OCI-LY1 (cell line): ENCODE results near the gene OR4D2.

Experiments used
- H2AFZ ChIP-seq: fragments of 200-600 bp; sonication (generic), shearing (Covaris generic); 2 replicates; pipeline ENCODE4 v1.6.0; 2014; ENCODE audit warnings: antibody characterized with exemption, mild to moderate bottlenecking, low read length
- H3F3A ChIP-seq: fragments of 200-600 bp; sonication (generic), shearing (Covaris generic); 2 replicates; pipeline ENCODE4 v1.6.0; 2014; ENCODE audit warnings: mild to moderate bottlenecking, antibody characterized with exemption, low read length, moderate library complexity; ENCODE audit not compliant: insufficient read depth
- H3K27ac ChIP-seq: fragments of 200-600 bp; sonication (generic); 2 replicates; pipeline ENCODE4 v1.5.1; 2014; ENCODE audit warnings: low read length, mixed run types, mild to moderate bottlenecking, low read depth; ENCODE audit not compliant: poor library complexity, severe bottlenecking
- H3K27me3 ChIP-seq: fragments of 200-600 bp; sonication (generic); 2 replicates; pipeline ENCODE4 v1.6.0; 2014; ENCODE audit warnings: antibody characterized with exemption, mild to moderate bottlenecking, low read length, moderate library complexity; ENCODE audit not compliant: insufficient read depth
- H3K36me3 ChIP-seq: fragments of 200-600 bp; sonication (generic); 2 replicates; pipeline ENCODE4 v1.6.1; 2014; ENCODE audit warnings: mild to moderate bottlenecking, antibody characterized with exemption, low read length, moderate library complexity, mixed read lengths; ENCODE audit not compliant: insufficient read depth
- H3K4me1 ChIP-seq: fragments of 200-600 bp; sonication (generic); 2 replicates; pipeline ENCODE4 v1.5.1; 2014; ENCODE audit warnings: mild to moderate bottlenecking, low read length, moderate library complexity; ENCODE audit not compliant: insufficient read depth, severe bottlenecking
- H3K4me2 ChIP-seq: fragments of 200-600 bp; sonication (generic), shearing (Covaris generic); 2 replicates; pipeline ENCODE4 v1.6.1; 2014; ENCODE audit warnings: low read length
- H3K4me3 ChIP-seq: fragments of 200-600 bp; sonication (generic); 2 replicates; pipeline ENCODE4 v1.5.1; 2014; ENCODE audit warnings: low read length, low read depth, mild to moderate bottlenecking, mixed read lengths; ENCODE audit not compliant: poor library complexity, severe bottlenecking
- H3K79me2 ChIP-seq: fragments of 200-600 bp; shearing (Covaris generic); 2 replicates; pipeline ENCODE4 v1.6.1; 2016; ENCODE audit warnings: mixed run types, low read length, mixed read lengths; ENCODE audit not compliant: insufficient read depth
- H3K9ac ChIP-seq: fragments of 200-600 bp; sonication (generic), shearing (Covaris generic); 2 replicates; pipeline ENCODE4 v1.6.1; 2014; ENCODE audit warnings: mild to moderate bottlenecking, low read length, mixed read lengths
- H3K9me2 ChIP-seq: fragments of 200-600 bp; sonication (generic), shearing (Covaris generic); 2 replicates; pipeline ENCODE4 v1.6.1; 2014; ENCODE audit warnings: low read depth, mild to moderate bottlenecking, low read length, mixed read lengths
- H3K9me3 ChIP-seq: fragments of 200-600 bp; shearing (Covaris generic); 2 replicates; pipeline ENCODE4 v1.6.1; 2014; ENCODE audit warnings: low read length, mixed read lengths
- H4K20me1 ChIP-seq: fragments of 200-600 bp; sonication (generic), shearing (Covaris generic); 2 replicates; pipeline ENCODE4 v1.6.0; 2016; ENCODE audit warnings: mild to moderate bottlenecking, low read length; ENCODE audit not compliant: insufficient read depth
- EZH2 ChIP-seq: fragments of 200-600 bp; sonication (generic), shearing (Covaris generic); IDR thresholded peaks from 2 replicates; pipeline ENCODE4 v1.8.0; 2017; ENCODE audit warnings: borderline replicate concordance, mixed run types, mild to moderate bottlenecking, antibody characterized with exemption, low read length, moderate library complexity, mixed read lengths
- TF ChIP-seq, protein P1 (sequence below): fragments of 200-600 bp; sonication (generic), shearing (Covaris generic); IDR thresholded peaks from 2 replicates; pipeline ENCODE4 v1.5.1; 2017; ENCODE audit warnings: mild to moderate bottlenecking, antibody characterized with exemption, low read length, moderate library complexity, mixed read lengths

Gene OR4D2

DNA sequence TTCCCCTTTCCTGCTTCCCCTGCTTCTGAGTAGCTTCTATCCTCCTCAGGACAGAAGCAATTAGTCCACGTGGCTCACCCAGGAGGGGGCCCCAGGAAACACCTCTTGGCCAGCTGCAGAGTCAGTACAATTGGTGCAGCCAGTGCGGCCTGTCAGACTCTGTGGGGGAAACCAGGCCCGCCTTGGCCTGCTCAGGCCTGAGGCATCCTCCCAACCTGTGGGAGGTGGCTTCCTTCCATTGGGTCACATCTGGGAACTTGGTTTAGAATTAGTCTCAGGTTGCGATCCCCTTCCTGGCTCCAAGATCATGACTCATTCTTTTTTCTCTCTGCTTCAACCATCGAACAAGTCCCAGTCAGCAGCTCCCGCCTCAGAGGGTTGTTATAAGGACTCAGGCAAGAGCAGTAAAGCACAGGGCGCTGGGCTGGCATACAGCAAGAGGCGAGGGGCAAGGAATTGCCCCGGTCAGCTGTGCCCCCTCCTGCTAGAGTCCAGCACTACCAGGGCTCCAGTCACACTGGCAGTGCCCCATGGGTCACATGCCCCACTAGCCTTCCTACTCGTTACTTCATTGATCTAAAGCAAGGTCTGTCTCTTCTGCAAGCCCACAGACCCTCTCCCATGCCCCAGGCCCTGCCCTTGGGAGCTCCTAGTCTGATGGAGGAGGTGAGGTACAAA, 17.7 kb downstream of the OR4D2 start:
- Histone ChIP-seq H3K79me2 (no peaks in the 10 kb centered on the region), H3F3A (no peaks in the 10 kb centered on the region), H3K9ac (no peak overlapping the region), H3K27me3 (peaks cover 2% of the 10 kb centered on the region; the same call in 1 of the 2 replicates), H3K4me3 (no peak overlapping the region), H4K20me1 (no peaks in the 10 kb centered on the region), H2AFZ (no peak overlapping the region), H3K4me1 (no peaks in the 10 kb centered on the region), H3K4me2 (no peak overlapping the region), H3K9me2 (no peaks in the 10 kb centered on the region), H3K36me3 (no peaks in the 10 kb centered on the region), H3K27ac (no peak overlapping the region), H3K9me3 (no peaks in the 10 kb centered on the region)
- TF ChIP-seq, protein P1, sequence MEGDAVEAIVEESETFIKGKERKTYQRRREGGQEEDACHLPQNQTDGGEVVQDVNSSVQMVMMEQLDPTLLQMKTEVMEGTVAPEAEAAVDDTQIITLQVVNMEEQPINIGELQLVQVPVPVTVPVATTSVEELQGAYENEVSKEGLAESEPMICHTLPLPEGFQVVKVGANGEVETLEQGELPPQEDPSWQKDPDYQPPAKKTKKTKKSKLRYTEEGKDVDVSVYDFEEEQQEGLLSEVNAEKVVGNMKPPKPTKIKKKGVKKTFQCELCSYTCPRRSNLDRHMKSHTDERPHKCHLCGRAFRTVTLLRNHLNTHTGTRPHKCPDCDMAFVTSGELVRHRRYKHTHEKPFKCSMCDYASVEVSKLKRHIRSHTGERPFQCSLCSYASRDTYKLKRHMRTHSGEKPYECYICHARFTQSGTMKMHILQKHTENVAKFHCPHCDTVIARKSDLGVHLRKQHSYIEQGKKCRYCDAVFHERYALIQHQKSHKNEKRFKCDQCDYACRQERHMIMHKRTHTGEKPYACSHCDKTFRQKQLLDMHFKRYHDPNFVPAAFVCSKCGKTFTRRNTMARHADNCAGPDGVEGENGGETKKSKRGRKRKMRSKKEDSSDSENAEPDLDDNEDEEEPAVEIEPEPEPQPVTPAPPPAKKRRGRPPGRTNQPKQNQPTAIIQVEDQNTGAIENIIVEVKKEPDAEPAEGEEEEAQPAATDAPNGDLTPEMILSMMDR = no peak

GRCh38 chr17:58184986-58185761, 18.4 kb downstream of the OR4D2 start:
- Histone ChIP-seq H3K4me3 (no peak overlapping the region), H3K9me2 (no peaks in the 10 kb centered on the region), H3K79me2 (no peaks in the 10 kb centered on the region), H3K4me1 (no peaks in the 10 kb centered on the region), H3K36me3 (no peaks in the 10 kb centered on the region), H3F3A (no peaks in the 10 kb centered on the region), H3K9me3 (no peaks in the 10 kb centered on the region), H3K27ac (no peak overlapping the region), H3K9ac (no peak overlapping the region), H4K20me1 (no peaks in the 10 kb centered on the region), H3K4me2 (no peak overlapping the region), H3K27me3 (peaks cover 5% of the 10 kb centered on the region; the same call in 1 of the 2 replicates), H2AFZ (no peak overlapping the region)
- TF ChIP-seq, protein P1 = no peak
- TF ChIP-seq EZH2 = no peak

- Histone ChIP-seq H3K9me2 (no peaks in the 10 kb centered on the region), H3K36me3 (no peaks in the 10 kb centered on the region), H3K27me3 (peaks cover 5% of the 10 kb centered on the region; the same call in 1 of the 2 replicates), H3K4me3 (no peak overlapping the region), H3K4me2 (no peak overlapping the region), H3K9ac (no peak overlapping the region), H3K4me1 (no peaks in the 10 kb centered on the region), H2AFZ (no peak overlapping the region), H3K9me3 (no peaks in the 10 kb centered on the region), H3K27ac (no peak overlapping the region), H4K20me1 (no peaks in the 10 kb centered on the region), H3K79me2 (no peaks in the 10 kb centered on the region), H3F3A (no peaks in the 10 kb centered on the region)
- no peak for TF ChIP-seq EZH2
- TF ChIP-seq, protein P1 = no peak
Observed at GRCh38 chr17:58186591-58186990, 19.8 kb downstream of the OR4D2 start.
